ENCODE measurements around the gene THSD8.

DNA sequence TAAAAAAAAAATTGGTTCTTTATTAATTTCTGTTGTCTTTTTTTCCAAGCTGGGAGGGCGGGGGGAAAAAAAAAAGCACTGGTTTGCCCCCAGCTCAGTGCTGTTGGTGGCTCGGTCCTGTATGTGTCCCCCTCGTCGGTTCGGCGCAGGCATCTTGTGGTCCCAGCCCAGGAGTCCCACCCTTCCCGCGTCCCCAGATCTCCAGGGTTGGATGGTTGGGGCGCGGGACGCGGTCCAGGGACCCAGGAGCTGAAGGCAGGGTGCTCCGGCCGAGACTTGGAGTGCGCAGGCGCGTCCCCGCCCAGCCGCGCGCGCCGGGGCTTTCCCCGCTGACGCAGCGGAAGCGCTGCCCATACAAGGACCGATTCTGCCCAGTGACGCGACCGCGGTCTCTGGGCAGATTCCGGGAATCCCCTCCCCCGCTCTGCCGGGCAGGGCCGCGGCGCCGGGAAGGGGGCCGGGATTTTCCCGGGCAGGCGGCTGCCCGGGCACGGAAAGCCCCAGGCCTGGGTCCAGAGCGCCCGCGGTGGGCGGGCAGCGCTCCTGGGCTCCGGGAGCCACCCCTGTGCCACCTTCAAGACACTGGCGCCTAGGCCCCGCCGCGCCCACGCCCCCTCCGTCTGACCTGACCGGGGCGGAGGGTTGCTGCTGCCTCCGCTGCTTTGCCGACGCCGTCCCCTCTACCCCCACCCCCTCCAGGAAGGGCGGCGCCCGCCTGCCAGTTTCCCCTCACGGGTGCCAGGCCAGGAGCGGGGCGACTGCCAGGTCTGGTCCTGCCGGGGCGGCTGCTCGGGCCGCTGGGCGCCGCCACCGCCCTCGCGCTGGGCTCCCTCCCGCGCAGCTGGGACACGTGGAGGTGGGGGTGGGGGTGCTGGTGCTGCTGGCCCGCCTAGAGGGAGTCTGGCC lies 8.3 kb upstream of the THSD8 start:
- TF ChIP-seq CTCF (IDR thresholded peaks at IDR 0.05; ENCODE audit: poor library complexity) (no peak), EZH2 (IDR thresholded peaks at IDR 0.05; ENCODE audit: borderline replicate concordance) (no peak), EZH2phosphoT487 (IDR thresholded peaks at IDR 0.05; ENCODE audit: low read depth, severe bottlenecking, unreplicated experiment) (no peak)
